Activated CD8-positive, alpha-beta memory T cell treated with anti-CD3 and anti-CD28 coated beads for 36 hours (primary cell): ENCODE measurements around the gene PLD2. TPM values are rescaled to one million over a fixed set of nuclear protein-coding genes. Genes with fewer than 3 reads are reported as not detected.

Experiments
- CTCF ChIA-PET: fragments of 350-600 bp; sonication (Branson Sonifier 250); formaldehyde crosslinking; loops from one replicate; lab custom pipeline; 2021; ENCODE audit warnings: antibody characterized with exemption; lab: Charles Lee
- POLR2A ChIA-PET: fragments of 350-600 bp; sonication (Branson Sonifier 250); formaldehyde crosslinking; loops from one replicate; lab custom pipeline; 2021; ENCODE audit warnings: antibody characterized with exemption; lab: Charles Lee
- total RNA-seq, 2 experiments: library from RNA; stranded (reverse); gene quantifications; one replicate each; pipeline ENCODE4 v1.2.3, GENCODE V29; 2021

Gene PLD2
- 10 to 100 TPM in 1 of 2 experiments, 1 to 10 TPM in 1; 10.0 to 12.6 TPM for total RNA-seq

GRCh38 chr17:4806777-4807604 lies at the start of gene PLD2:
TSS of gene PLD2 (plus strand) at chr17:4807152. CDS start at chr17:4807773, 621 bp downstream.
- ChIA-PET POLR2A (interaction anchor here (0.8 to 1.7 kb wide), 3 partner anchors 11 to 31 kb away, joined by 3 to 8 read pairs (median 7); partner anchors contain the start of gene PSMB6), CTCF (interaction anchor here (1.1 to 3.9 kb wide), 3 partner anchors 18 to 93 kb away, joined by 3 to 16 read pairs (median 3); partner anchors contain the start of genes C17orf107 and GLTPD2)

- ChIA-PET POLR2A (no interaction called here), CTCF (no interaction called here)
Measured at GRCh38 chr17:4759776-4760236, 47.1 kb upstream of the PLD2 start.

- ChIA-PET POLR2A (no interaction called here), CTCF (no interaction called here)
Measured at GRCh38 chr17:4764595-4764994, 42.4 kb upstream of the PLD2 start.

GRCh38 chr17:4766201-4766600 lies 40.8 kb upstream of the PLD2 start:
- ChIA-PET CTCF (interaction anchor here (0.6 kb wide), 1 partner anchor 119 kb away, joined by 4 read pairs; no protein-coding TSS in a partner anchor), POLR2A (no interaction called here)

- POLR2A ChIA-PET, result no interaction called here
- CTCF ChIA-PET, result interaction anchor here (0.6 kb wide), 1 partner anchor 119 kb away, joined by 4 read pairs; no protein-coding TSS in a partner anchor
Measured at GRCh38 chr17:4766723-4767122, 40.2 kb upstream of the PLD2 start.

- CTCF ChIA-PET, result no interaction called here
Measured at GRCh38 chr17:4768298-4768697, 38.7 kb upstream of the PLD2 start.

GRCh38 chr17:4769628-4770027 lies 37.3 kb upstream of the PLD2 start:
- CTCF ChIA-PET, result no interaction called here
- POLR2A ChIA-PET, result no interaction called here

More at GRCh38 chr17:4768298-4768697, 38.7 kb upstream of the PLD2 start:
- POLR2A ChIA-PET, result interaction anchor here (0.6 kb wide), 1 partner anchor 506 kb away, joined by 6 read pairs; no protein-coding TSS in a partner anchor

- CTCF ChIA-PET, result interaction anchor here (2.1 kb wide), 1 partner anchor 19 kb away, joined by 5 read pairs; no protein-coding TSS in a partner anchor
Measured at GRCh38 chr17:4771519-4772234, 35.3 kb upstream of the PLD2 start, which contains the start of gene TM4SF5. TSS of gene TM4SF5 (plus strand) at chr17:4771886. CDS start at chr17:4771923, 37 bp downstream.

GRCh38 chr17:4772235-4772613 lies 34.7 kb upstream of the PLD2 start:
- ChIA-PET POLR2A (no interaction called here), CTCF (interaction anchor here (2.1 kb wide), 1 partner anchor 18 kb away, joined by 5 read pairs; no protein-coding TSS in a partner anchor)

More at GRCh38 chr17:4771519-4772234, 35.3 kb upstream of the PLD2 start, which contains the start of gene TM4SF5:
- POLR2A ChIA-PET, result no interaction called here

GRCh38 chr17:4777969-4778760 lies 28.8 kb upstream of the PLD2 start:
- CTCF ChIA-PET, result interaction anchor here (0.9 kb wide), 2 partner anchors 12 to 46 kb away, joined by 3 to 5 read pairs; no protein-coding TSS in a partner anchor
- POLR2A ChIA-PET, result no interaction called here

GRCh38 chr17:4780325-4780955 lies 26.5 kb upstream of the PLD2 start:
- POLR2A ChIA-PET, result no interaction called here
- CTCF ChIA-PET, result interaction anchor here (2.5 kb wide), 1 partner anchor 9 kb away, joined by 7 read pairs; the partner anchor contains the start of gene GLTPD2

- ChIA-PET POLR2A (no interaction called here), CTCF (interaction anchor here (0.8 to 1.3 kb wide), 2 partner anchors 13 to 109 kb away, joined by 4 to 6 read pairs; partner anchors contain the start of gene PSMB6)
Measured at GRCh38 chr17:4782652-4783051, 24.3 kb upstream of the PLD2 start.

- ChIA-PET CTCF (interaction anchor here (1.0 kb wide), 2 partner anchors 53 to 103 kb away, joined by 3 read pairs; no protein-coding TSS in a partner anchor), POLR2A (no interaction called here)
Measured at GRCh38 chr17:4785311-4786105, 21.4 kb upstream of the PLD2 start.

GRCh38 chr17:4786106-4786511 lies 20.8 kb upstream of the PLD2 start, which contains the start of gene VMO1:
TSS of gene VMO1 (minus strand) at chr17:4786364. CDS start at chr17:4786352, 12 bp downstream.
- POLR2A ChIA-PET, result interaction anchor here (0.6 kb wide), 1 partner anchor 215 kb away, joined by 4 read pairs; no protein-coding TSS in a partner anchor
- CTCF ChIA-PET, result interaction anchor here (1.0 kb wide), 1 partner anchor 102 kb away, joined by 3 read pairs; no protein-coding TSS in a partner anchor

- POLR2A ChIA-PET, result interaction anchor here (0.6 kb wide), 1 partner anchor 215 kb away, joined by 4 read pairs; no protein-coding TSS in a partner anchor
- CTCF ChIA-PET, result no interaction called here
Measured at GRCh38 chr17:4786516-4786915, 20.4 kb upstream of the PLD2 start.

- ChIA-PET POLR2A (no interaction called here), CTCF (interaction anchor here (0.7 to 3.8 kb wide), 7 partner anchors 13 to 101 kb away, joined by 3 to 16 read pairs (median 3); partner anchors contain the start of gene PLD2)
Measured at GRCh38 chr17:4788159-4788806, 18.7 kb upstream of the PLD2 start.
